ENCODE data around the gene MROH2A. TPM values are rescaled to one million over a fixed set of nuclear protein-coding genes. Genes with fewer than 3 reads are reported as not detected.

The MROH2A gene
- total RNA-seq, 3 donors from 2014 or later (not counting 1 experiment from before 2014, with no cell fraction given) = not detected

DNA sequence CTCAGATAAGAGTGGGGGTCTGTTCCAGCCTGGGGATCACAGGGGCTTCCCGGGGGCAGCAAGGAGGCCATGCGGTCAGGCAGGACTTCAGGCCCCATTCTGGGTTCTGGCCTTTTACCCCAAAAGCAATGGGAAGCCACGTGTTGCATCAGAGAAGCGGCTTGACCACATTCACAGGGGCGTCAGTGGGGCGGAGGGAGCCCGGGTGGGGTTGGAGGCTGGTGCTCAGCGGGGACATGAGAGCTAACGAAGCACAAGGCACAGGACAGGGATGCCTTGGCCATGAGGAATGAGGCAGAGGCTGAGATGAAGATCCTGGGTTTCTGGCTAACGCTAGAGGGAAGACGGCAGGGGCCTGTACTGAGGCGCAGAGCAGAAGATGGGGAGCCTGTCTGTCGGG lies 70.1 kb downstream of the MROH2A start:
- Mint-ChIP-seq H3K9me3 (no peaks in the 10 kb centered on the region), H3K27me3 (ENCODE audit: low read depth in 2 of 2) (no peaks in the 10 kb centered on the region), H3K4me3 (no peak overlapping the region), H3K27ac (no peak overlapping the region), H3K36me3 (no peaks in the 10 kb centered on the region), H3K4me1 (peaks cover 7 to 8% of the 10 kb centered on the region in 2 donors)
- WGBS (ENCODE audit: insufficient coverage) = 95% methylated on average over 13 of the region's 13 CpGs
- no peak overlapping the region for H3K4me3 ChIP-seq (ENCODE audit: low read length)
- DNase-seq (no peak), ATAC-seq (no peak)
- peaks cover under 1% of the 10 kb centered on the region for H3K4me1 ChIP-seq (ENCODE audit: control insufficient read depth, insufficient read depth, low read length)
- no peaks in the 10 kb centered on the region for H3K27me3 ChIP-seq (ENCODE audit: control insufficient read depth, insufficient read depth, low read length)
- no peak overlapping the region for H3K27ac ChIP-seq (ENCODE audit: low read length)
- no peak for TF ChIP-seq CTCF (IDR thresholded peaks at IDR 0.05)
- H3K9me3 ChIP-seq (ENCODE audit: control insufficient read depth, insufficient read depth, low read length) = no peaks in the 10 kb centered on the region
- no peaks in the 10 kb centered on the region for H3K36me3 ChIP-seq (ENCODE audit: control insufficient read depth, insufficient read depth, low read length)
- intact Hi-C loops (cut with micrococcal nuclease) = no loop called here

DNA sequence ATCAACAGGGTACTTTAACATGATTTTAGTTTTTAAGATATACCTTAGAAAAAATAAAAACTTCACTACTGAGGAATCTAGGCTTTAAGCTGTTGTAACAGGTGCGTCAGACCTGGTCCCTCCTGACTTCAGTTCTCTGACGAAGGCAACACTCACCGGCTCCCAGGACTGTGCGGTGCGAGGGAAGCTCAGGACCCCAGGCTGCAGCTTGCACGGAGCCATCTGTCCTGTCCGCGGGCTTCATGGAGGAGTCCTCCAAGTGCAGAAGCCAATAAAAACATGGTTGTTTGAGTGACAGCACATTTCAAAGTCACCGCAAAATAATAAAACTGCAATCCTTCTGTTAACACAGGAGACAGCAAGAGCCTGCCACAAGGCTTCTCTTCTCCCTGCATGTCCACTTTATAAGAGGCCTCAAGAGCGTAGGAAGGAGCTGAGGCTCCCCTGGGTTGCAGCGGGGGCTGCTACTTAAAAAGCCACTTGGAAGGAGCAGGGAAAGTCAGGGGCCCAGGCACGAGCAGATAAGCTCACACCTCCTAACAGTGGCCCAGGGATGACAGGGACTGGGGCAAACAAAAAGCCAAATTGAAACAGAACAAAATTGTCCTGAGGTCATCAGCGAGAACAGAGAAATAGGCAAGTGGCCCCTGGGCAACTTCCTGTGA lies 71.6 kb downstream of the MROH2A start:
- no peak for TF ChIP-seq CTCF (IDR thresholded peaks at IDR 0.05)
- intact Hi-C loops (cut with micrococcal nuclease) = no loop called here
- peaks cover 17 to 20% of the 10 kb centered on the region in 2 donors for H3K4me1 Mint-ChIP-seq
- H3K27ac Mint-ChIP-seq = no peak overlapping the region
- Histone ChIP-seq H3K4me3 (ENCODE audit: low read length) (no peak overlapping the region), H3K9me3 (ENCODE audit: control insufficient read depth, insufficient read depth, low read length) (no peaks in the 10 kb centered on the region), H3K4me1 (ENCODE audit: control insufficient read depth, insufficient read depth, low read length) (peaks cover 12% of the 10 kb centered on the region), H3K36me3 (ENCODE audit: control insufficient read depth, insufficient read depth, low read length) (no peaks in the 10 kb centered on the region), H3K27me3 (ENCODE audit: control insufficient read depth, insufficient read depth, low read length) (no peaks in the 10 kb centered on the region), H3K27ac (ENCODE audit: low read length) (no peak overlapping the region)
- H3K9me3 Mint-ChIP-seq = no peaks in the 10 kb centered on the region
- H3K27me3 Mint-ChIP-seq (ENCODE audit: low read depth in 2 of 2) = no peaks in the 10 kb centered on the region
- ATAC-seq = no peak
- DNase-seq = no peak
- no peaks in the 10 kb centered on the region for H3K36me3 Mint-ChIP-seq
- H3K4me3 Mint-ChIP-seq = no peak overlapping the region
- WGBS (ENCODE audit: insufficient coverage) = 97% methylated on average over 13 of the region's 13 CpGs

GRCh38 chr2:233850745-233851144 lies 72.6 kb downstream of the MROH2A start:
- ATAC-seq (no peak), DNase-seq (no peak)
- peaks cover 20 to 23% of the 10 kb centered on the region in 2 donors for H3K4me1 Mint-ChIP-seq
- Histone ChIP-seq H3K27me3 (ENCODE audit: control insufficient read depth, insufficient read depth, low read length) (no peaks in the 10 kb centered on the region), H3K4me1 (ENCODE audit: control insufficient read depth, insufficient read depth, low read length) (peaks cover 19% of the 10 kb centered on the region), H3K9me3 (ENCODE audit: control insufficient read depth, insufficient read depth, low read length) (no peaks in the 10 kb centered on the region), H3K36me3 (ENCODE audit: control insufficient read depth, insufficient read depth, low read length) (no peaks in the 10 kb centered on the region), H3K4me3 (ENCODE audit: low read length) (no peak overlapping the region), H3K27ac (ENCODE audit: low read length) (no peak overlapping the region)
- 97% methylated on average over 7 of the region's 7 CpGs for WGBS (ENCODE audit: insufficient coverage)
- no peaks in the 10 kb centered on the region for H3K36me3 Mint-ChIP-seq
- H3K27ac Mint-ChIP-seq = no peak overlapping the region
- intact Hi-C loops (cut with micrococcal nuclease) = no loop called here
- no peak overlapping the region for H3K4me3 Mint-ChIP-seq
- no peak for TF ChIP-seq CTCF (IDR thresholded peaks at IDR 0.05)
- H3K27me3 Mint-ChIP-seq (ENCODE audit: low read depth in 2 of 2) = no peaks in the 10 kb centered on the region
- H3K9me3 Mint-ChIP-seq = no peaks in the 10 kb centered on the region

DNA sequence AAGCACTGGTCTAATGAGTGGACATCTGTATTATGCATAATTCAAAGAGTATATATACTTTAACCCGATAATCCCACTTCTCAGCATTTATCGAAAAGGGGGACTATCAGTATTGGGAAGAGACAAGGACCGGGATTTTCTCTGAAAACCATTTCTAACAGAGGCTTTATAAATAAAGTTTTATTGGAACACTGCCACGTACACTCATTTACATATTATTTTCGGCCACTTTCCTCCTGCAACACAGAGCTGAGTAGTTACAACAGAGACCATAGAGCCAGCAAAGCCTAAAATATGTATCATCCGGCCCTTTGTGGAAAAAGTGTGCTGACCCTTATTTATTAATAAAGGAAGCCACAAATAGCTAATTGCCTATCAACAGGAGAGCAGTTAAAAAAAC lies 73.0 kb downstream of the MROH2A start:
- intact Hi-C loops (cut with micrococcal nuclease) = no loop called here

More for the DNA sequence above, 73.0 kb downstream of the MROH2A start:
- 90% methylated on average over 2 of the region's 6 CpGs for WGBS (ENCODE audit: insufficient coverage)
- DNase-seq = no peak
- H3K9me3 ChIP-seq (ENCODE audit: control insufficient read depth, insufficient read depth, low read length) = no peaks in the 10 kb centered on the region
- no peak for ATAC-seq
- no peak overlapping the region for H3K27ac Mint-ChIP-seq
- no peak overlapping the region for H3K4me3 ChIP-seq (ENCODE audit: low read length)
- H3K27me3 Mint-ChIP-seq (ENCODE audit: low read depth in 2 of 2) = no peaks in the 10 kb centered on the region
- H3K4me3 Mint-ChIP-seq = no peak overlapping the region
- peaks cover 19% of the 10 kb centered on the region for H3K4me1 ChIP-seq (ENCODE audit: control insufficient read depth, insufficient read depth, low read length)
- H3K4me1 Mint-ChIP-seq = peaks cover 20 to 23% of the 10 kb centered on the region in 2 donors
- H3K36me3 ChIP-seq (ENCODE audit: control insufficient read depth, insufficient read depth, low read length) = no peaks in the 10 kb centered on the region
- H3K27me3 ChIP-seq (ENCODE audit: control insufficient read depth, insufficient read depth, low read length) = no peaks in the 10 kb centered on the region
- no peak for TF ChIP-seq CTCF (IDR thresholded peaks at IDR 0.05)
- H3K9me3 Mint-ChIP-seq = no peaks in the 10 kb centered on the region
- no peak overlapping the region for H3K27ac ChIP-seq (ENCODE audit: low read length)
- no peaks in the 10 kb centered on the region for H3K36me3 Mint-ChIP-seq
